Esophagus mucosa (tissue), 1 donor: ENCODE data around the gene CFAP97. TPM values are rescaled to one million over a fixed set of nuclear protein-coding genes. Genes with fewer than 3 reads are reported as not detected.
A peak's percentile ranks its signal among the peaks of the same experiment; 100 is the strongest.

ENCODE experiments used
- ATAC-seq: fragments of 200-7000 bp; cut with Tn5 transposase; one replicate; pipeline ENCODE4 v1.9.1; 2020
- total RNA-seq: library from RNA; stranded (reverse); gene quantifications from one replicate; pipeline ENCODE4 v1.2.4, GENCODE V29; 2023
- donor health status: DM: yes; HTN: yes; CAD: no.

The CFAP97 gene
- total RNA-seq, 1 donor from 2014 or later: 23.7 TPM

DNA sequence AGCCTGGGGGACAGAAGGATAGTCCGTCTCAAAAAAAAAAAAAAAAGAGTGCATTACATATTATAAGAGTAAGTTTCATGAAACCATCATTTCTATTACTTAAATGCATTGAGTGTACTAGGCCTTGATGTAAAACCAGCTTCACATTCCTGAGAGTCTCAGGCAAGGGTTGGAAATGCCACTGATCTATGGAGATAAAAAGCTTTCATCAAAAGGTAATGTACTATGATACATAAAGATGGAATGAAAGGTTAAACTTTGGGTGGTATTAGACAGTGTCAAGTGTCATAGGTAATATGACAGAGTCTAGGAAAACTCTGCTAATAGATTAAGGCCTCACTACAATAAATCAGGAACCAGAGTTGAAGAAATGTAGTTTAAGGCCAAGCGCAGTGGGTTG, 7.4 kb downstream of the CFAP97 start:
- no peak for ATAC-seq

GRCh38 chr4:185194924-185195888, 8.6 kb downstream of the CFAP97 start:
- no peak for ATAC-seq

DNA sequence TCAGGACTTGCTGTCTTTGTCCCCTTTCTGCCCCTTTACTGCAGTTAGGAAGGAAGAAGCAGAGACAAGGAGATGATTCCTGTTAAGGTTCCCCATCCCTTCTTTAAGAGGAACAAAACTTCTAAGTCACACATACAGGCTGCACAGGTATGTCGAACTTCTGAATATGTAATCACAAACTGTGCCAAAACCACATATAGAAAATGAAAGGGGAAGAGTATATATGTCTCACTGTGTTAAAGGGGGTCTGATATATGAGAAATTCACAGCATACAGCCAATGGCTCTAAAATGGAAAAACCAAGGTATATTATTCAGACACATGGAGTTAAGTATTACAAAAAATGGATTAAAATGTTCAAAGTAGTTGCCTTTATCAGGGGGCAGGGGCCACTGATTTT, 11.7 kb downstream of the CFAP97 start:
- no peak for ATAC-seq

GRCh38 chr4:185190306-185190856, 13.4 kb downstream of the CFAP97 start:
- no peak for ATAC-seq

GRCh38 chr4:185189606-185190305, 14.0 kb downstream of the CFAP97 start:
- no peak for ATAC-seq

DNA sequence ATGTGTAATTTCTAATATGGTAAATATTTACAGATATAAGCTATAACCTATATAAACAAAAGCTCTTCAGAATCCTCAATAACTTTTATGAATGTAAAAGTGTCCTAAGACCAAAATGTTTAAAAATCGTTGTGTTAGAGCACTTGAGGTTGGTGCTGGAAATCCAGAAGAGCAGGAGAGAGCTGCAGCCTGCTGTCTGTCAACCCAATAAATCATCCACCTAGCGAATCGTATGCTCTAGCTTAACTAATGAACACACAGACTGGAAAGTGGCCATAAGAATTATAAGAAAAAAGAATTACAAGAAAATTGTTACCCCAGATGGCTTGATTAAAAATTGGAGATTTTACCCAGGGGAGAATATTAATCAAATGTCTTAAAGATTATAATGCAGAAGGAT, 17.0 kb downstream of the CFAP97 start:
- no peak for ATAC-seq

GRCh38 chr4:185183622-185184281, 20.0 kb downstream of the CFAP97 start:
- peak; percentile 52 for ATAC-seq

- no peak for ATAC-seq
These were observed 21.6 kb downstream of the CFAP97 start for GRCh38 chr4:185182239-185182638.

DNA sequence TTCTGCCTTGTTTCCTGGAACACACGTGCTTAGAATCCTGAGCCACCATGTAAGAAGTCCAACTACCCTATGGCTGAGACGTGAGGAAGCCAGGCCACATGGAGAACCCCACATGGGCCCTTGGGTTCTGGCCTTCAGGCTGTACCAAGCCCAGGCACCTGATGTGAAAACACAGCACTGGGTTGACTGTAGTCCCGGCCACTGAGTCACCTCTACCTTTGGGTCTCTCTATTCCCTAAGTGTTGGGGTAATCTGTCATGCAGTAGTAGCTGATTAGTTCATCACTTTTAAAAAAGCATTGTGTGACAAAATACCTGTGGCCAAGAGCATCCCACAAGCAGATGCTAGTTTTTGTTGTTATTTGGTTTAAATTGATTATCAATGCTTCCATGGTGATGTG, 24.3 kb downstream of the CFAP97 start:
- ATAC-seq: no peak

DNA sequence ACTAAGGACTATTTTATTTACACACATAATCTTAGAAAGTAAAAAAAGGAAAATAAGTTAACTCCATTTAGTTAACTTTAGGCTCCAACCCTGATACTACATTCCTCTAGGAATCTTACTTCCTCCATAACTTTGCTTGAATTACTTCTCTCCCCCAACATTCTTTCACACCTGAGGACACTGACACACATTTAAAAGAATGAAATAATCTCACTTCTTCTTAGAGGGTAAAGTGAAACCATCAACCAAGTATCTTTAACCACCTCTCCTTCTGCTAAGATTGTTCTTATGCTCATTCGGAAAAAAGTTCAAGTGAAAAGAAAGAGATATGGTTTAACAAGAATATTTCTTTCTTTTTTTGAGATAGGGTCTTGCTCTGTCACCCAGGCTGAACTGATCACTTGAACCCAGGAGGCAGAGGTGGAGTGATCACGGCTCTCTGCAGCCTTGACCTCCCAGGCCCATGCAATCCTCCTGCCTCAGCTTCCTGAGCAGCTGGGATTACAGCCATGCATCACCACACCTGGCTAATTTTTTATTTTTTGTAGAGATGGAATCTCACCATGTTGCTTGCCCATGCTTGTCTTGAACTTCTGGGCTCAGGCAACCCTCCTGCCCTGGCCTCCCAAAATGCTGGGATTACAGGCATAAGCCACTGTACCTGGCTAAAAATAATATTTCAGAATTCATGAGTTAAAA, 32.3 kb downstream of the CFAP97 start:
- no peak for ATAC-seq

GRCh38 chr4:185167234-185167633, 36.6 kb downstream of the CFAP97 start:
- ATAC-seq: no peak

DNA sequence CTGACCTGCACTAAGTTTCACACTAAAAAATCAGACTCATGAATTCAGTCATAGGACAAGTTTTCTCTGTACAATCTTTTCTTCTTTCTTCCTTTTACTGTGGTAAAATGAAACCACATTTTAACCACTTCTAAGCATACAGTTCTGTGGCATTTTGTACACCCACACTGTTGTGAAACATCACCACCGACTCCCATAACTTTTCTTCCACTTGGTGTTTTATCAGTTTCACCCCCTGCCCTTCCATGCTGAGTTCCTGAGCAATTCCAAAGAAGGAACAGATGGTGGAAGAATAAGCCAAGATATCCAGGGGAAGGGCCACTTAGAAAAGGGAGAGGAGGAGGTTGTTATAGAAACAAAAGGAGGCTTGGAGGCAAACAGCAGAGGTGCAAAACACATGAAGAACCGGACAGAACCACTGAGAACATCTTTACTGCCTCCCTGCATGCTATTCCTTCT, 38.2 kb downstream of the CFAP97 start:
- no peak for ATAC-seq

DNA sequence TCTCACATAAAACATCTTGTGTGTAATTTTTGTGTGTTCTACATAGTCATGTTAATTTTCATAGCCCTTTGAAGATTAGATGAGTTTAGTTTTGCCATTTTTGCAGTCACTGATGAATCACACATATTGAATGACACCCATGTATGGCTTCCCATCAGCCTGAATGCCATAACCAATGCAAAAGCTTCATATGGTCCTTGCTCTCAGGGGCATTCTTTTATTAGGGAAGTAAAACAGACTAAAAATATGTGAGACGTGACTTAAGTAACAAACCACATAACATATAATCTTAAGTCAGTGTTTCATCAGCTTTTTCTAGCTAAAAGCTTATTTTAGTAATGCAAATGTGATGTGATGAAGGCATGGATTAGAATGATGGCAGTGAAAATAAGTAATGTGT, 52.5 kb downstream of the CFAP97 start:
- no peak for ATAC-seq

- ATAC-seq: no peak
These were observed 54.4 kb downstream of the CFAP97 start for GRCh38 chr4:185149392-185149791.

DNA sequence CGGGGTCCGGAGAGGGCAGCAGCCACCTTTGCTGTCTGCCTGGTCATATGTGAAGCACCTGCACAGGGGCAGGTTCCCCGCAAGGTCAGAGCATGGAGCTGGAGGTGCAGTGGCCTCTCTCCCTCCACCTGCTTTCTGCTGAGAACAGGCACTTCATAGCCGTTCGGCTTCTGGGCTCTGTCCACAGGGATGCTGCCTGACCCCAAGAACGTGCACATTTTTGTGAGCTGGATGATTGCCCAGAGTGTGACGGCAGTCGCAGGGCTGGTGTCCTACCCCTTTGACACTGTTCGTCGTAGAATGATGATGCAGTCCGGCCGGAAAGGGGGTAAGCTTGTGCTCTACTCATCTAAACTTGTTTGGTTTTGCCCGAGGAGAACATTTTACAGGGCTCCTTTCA, 58.2 kb downstream of the CFAP97 start:
- no peak for ATAC-seq

DNA sequence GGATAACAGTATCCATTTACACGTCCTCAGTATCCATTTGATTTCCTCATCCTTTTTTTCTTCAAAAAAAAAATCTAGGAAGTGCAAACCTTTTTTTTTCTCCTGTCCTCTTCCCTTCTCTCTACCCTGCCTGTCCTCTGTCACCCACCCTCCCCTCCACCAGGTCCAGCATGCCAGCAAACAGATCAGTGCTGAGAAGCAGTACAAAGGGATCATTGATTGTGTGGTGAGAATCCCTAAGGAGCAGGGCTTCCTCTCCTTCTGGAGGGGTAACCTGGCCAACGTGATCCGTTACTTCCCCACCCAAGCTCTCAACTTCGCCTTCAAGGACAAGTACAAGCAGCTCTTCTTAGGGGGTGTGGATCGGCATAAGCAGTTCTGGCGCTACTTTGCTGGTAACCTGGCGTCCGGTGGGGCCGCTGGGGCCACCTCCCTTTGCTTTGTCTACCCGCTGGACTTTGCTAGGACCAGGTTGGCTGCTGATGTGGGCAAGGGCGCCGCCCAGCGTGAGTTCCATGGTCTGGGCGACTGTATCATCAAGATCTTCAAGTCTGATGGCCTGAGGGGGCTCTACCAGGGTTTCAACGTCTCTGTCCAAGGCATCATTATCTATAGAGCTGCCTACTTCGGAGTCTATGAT, 59.1 kb downstream of the CFAP97 start:
- no peak for ATAC-seq

GRCh38 chr4:185143601-185143969, 60.2 kb downstream of the CFAP97 start:
- ATAC-seq: peak; percentile 40

- peak; percentile 94 for ATAC-seq
These were observed 60.7 kb downstream of the CFAP97 start, which contains the start of gene SLC25A4 for GRCh38 chr4:185142912-185143600. Gene SLC25A4, plus strand, starts transcription at chr4:185143266. Its CDS starts 107 bp downstream, at chr4:185143373.

- ATAC-seq: no peak
These were observed 61.3 kb downstream of the CFAP97 start for GRCh38 chr4:185142564-185142911.

GRCh38 chr4:185141777-185142176, 62.0 kb downstream of the CFAP97 start:
- no peak for ATAC-seq

DNA sequence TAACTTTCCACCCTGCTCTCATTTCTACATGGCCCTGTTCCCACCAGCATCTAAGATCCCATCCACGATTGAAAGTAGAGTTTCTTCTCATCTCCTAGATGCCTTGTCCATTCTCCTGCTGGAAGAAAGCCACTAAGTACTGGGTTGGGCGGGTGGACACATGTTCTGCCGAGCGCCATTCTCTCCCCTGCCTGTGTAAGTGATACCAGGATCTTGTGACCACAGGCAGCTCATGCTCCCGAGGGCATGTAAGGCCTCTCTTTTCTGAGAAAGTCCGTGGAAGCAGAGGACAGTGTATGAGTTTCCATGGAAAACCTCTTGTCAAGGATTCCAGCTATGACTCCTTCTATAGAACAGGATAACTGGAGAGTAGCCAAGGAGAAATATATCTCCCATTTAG, 64.1 kb downstream of the CFAP97 start:
- no peak for ATAC-seq
